ENCODE results near the gene PDE4D.

DNA sequence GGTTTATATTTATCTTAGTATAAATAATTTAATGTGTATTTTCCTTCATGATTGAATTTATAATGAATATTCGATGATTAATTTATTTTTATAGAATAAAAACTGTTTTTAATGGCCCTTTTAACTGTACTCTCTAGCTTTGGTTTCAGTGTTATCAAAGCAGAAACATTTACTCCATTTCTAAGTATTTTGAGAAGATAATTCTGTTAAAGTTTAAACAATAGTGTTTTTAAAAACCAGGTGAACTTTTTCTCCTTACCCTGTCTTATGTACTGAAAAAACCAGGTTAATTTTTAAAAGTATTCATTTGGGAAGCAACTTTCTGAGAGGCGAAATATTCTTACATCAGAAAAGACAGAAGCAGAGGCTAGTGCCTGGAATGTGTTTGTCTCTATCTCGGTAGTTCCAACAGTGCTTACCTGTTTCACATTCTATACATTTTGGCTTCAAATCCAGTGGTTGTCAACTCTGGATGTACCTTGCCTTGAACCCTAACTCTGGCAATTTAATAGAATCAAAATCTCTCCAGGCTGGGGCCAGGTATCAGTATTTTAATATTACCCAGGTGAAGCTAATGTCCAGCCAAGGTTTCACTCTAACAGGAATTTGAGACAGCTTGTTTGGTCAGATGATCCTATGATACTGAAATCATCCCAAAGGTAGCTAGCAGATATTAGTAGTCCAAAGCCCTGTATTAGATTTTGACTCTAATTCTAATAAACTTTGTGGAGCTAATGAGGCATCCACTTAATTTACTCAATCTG is 434.4 kb downstream of the PDE4D start:
- TF ChIP-seq MYC (IDR thresholded peaks at IDR 0.05; ENCODE audit: low read depth, low read length) (no peak), EZH2 (IDR thresholded peaks at IDR 0.05; ENCODE audit: borderline replicate concordance, low read depth, low read length, severe bottlenecking) (no peak), POLR2A (IDR thresholded peaks at IDR 0.05; ENCODE audit: low read depth, low read length) (no peak), POLR2AphosphoS5 (IDR thresholded peaks at IDR 0.05; ENCODE audit: insufficient read depth, low read depth, low read length) (no peak)
- TF ChIP-seq, protein P1, sequence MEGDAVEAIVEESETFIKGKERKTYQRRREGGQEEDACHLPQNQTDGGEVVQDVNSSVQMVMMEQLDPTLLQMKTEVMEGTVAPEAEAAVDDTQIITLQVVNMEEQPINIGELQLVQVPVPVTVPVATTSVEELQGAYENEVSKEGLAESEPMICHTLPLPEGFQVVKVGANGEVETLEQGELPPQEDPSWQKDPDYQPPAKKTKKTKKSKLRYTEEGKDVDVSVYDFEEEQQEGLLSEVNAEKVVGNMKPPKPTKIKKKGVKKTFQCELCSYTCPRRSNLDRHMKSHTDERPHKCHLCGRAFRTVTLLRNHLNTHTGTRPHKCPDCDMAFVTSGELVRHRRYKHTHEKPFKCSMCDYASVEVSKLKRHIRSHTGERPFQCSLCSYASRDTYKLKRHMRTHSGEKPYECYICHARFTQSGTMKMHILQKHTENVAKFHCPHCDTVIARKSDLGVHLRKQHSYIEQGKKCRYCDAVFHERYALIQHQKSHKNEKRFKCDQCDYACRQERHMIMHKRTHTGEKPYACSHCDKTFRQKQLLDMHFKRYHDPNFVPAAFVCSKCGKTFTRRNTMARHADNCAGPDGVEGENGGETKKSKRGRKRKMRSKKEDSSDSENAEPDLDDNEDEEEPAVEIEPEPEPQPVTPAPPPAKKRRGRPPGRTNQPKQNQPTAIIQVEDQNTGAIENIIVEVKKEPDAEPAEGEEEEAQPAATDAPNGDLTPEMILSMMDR (IDR thresholded peaks at IDR 0.05; ENCODE audit: extremely low read depth in 1 of 2, insufficient read depth in 1 of 2, low read depth in 1 of 2, low read length in 2 of 2), result no peak
- TF ChIP-seq, protein P2, sequence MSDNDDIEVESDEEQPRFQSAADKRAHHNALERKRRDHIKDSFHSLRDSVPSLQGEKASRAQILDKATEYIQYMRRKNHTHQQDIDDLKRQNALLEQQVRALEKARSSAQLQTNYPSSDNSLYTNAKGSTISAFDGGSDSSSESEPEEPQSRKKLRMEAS (IDR thresholded peaks at IDR 0.05; ENCODE audit: insufficient read depth, insufficient read length), result no peak

All from endothelial cell of umbilical vein (primary cell).